Measurements from ENCODE around the gene IFIT1B. TPM values are rescaled to one million over a fixed set of nuclear protein-coding genes. Genes with fewer than 3 reads are reported as not detected.

IFIT1B gene
- total RNA-seq, 1 experiment from 2014 or later, result not detected

DNA sequence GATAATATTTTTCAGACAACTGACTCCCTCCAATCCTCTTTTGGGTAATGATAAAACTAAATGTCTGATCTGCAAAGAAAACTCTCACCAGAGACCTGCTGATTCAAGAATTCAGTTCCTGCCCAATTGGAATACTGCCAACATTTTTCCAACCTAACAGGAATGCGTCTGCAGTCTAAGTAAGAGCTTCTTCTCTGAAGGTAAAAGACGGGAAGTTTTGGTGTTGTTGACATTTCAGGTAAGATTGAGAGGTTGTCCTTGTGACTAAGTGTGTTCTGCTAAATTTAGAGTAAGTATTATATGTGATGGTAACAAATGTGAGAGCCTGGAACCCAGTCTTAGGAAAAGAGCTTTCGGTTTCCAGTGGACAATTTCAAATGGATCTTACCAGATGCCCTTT, 54.1 kb downstream of the IFIT1B start:
- POLR2A ChIA-PET, result no interaction called here
- peaks cover 16% of the 10 kb centered on the region for H3K27me3 Mint-ChIP-seq (ENCODE audit: insufficient read depth, unreplicated experiment)

More for the DNA sequence above, 54.1 kb downstream of the IFIT1B start:
- H3K27me3 ChIP-seq (replicated peaks; ENCODE audit: control insufficient read depth, insufficient read depth, low read length), result no peaks in the 10 kb centered on the region; the same call in 1 of the 2 replicates
- Mint-ChIP-seq H3K4me1 (ENCODE audit: low read depth, unreplicated experiment) (no peaks in the 10 kb centered on the region), H3K9me3 (ENCODE audit: unreplicated experiment) (no peaks in the 10 kb centered on the region), H3K36me3 (ENCODE audit: insufficient read depth, unreplicated experiment) (no peaks in the 10 kb centered on the region), H3K27ac (ENCODE audit: unreplicated experiment) (no peak overlapping the region), H3K4me3 (ENCODE audit: unreplicated experiment) (no peak overlapping the region)
- CTCF ChIA-PET, result no interaction called here
- H3K36me3 ChIP-seq (ENCODE audit: control insufficient read depth, insufficient read depth, low read length), result no peaks in the 10 kb centered on the region
- TF ChIP-seq, protein P1, sequence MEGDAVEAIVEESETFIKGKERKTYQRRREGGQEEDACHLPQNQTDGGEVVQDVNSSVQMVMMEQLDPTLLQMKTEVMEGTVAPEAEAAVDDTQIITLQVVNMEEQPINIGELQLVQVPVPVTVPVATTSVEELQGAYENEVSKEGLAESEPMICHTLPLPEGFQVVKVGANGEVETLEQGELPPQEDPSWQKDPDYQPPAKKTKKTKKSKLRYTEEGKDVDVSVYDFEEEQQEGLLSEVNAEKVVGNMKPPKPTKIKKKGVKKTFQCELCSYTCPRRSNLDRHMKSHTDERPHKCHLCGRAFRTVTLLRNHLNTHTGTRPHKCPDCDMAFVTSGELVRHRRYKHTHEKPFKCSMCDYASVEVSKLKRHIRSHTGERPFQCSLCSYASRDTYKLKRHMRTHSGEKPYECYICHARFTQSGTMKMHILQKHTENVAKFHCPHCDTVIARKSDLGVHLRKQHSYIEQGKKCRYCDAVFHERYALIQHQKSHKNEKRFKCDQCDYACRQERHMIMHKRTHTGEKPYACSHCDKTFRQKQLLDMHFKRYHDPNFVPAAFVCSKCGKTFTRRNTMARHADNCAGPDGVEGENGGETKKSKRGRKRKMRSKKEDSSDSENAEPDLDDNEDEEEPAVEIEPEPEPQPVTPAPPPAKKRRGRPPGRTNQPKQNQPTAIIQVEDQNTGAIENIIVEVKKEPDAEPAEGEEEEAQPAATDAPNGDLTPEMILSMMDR (IDR thresholded peaks at IDR 0.05; ENCODE audit: insufficient read depth in 1 of 2, low read depth in 1 of 2, low read length in 1 of 2, severe bottlenecking in 1 of 2, unreplicated experiment in 1 of 2), result no peak
- no peaks in the 10 kb centered on the region for H3K9me3 ChIP-seq
- no peak overlapping the region for H3K4me3 ChIP-seq (ENCODE audit: low read depth, low read length)
- no peak for DNase-seq
- intact Hi-C loops (cut with micrococcal nuclease; ENCODE audit: unreplicated experiment), result no loop called here
- BruUV-seq (replicated peaks), result no TSS peak
- H3K4me1 ChIP-seq, result no peaks in the 10 kb centered on the region

Other genes with a start within 250 kb of the IFIT1B start
- gene CH25H, start 170.7 kb upstream of the IFIT1B start, total RNA-seq (2022), result not detected in 2 replicates
- gene LIPA, start 126.3 kb upstream of the IFIT1B start, total RNA-seq (2022), result 18.8 and 20.4 TPM in 2 replicates
- gene IFIT2, start 76.0 kb upstream of the IFIT1B start, total RNA-seq (2022), result 0.43 and 0.56 TPM in 2 replicates
- gene IFIT3, start 50.1 kb upstream of the IFIT1B start, total RNA-seq (2022), result 1.5 and 1.8 TPM in 2 replicates
- gene IFIT1, start 14.6 kb downstream of the IFIT1B start, total RNA-seq (2022), result 4.3 and 5.4 TPM in 2 replicates
- 2.3 and 2.4 TPM in 2 replicates for gene IFIT5, start 36.5 kb downstream of the IFIT1B start, total RNA-seq (2022)
- gene SLC16A12, start 157.5 kb downstream of the IFIT1B start, total RNA-seq (2022), result not detected in 2 replicates

Data from Caco-2 (cell line).